GM13976 (cell line): Measurements from ENCODE around the gene KIF18A.

Experiments
- DNase-seq: peaks from one replicate; pipeline ENCODE4 v3.0.0; 2012; ENCODE audit warnings: low spot score
- in situ Hi-C: fragments of 300-500 bp; cut with MboI; formaldehyde crosslinking; loops from one replicate; pipeline ENCODE4 v1.12.0; 2022; ENCODE audit warnings: low sequenced_read_pairs, mixed read lengths, inconsistent platforms; ENCODE audit not compliant: unreplicated experiment
- TF ChIP-seq, protein P1 (sequence below): IDR thresholded peaks from 2 replicates; pipeline ENCODE4 v1.5.1; 2012; ENCODE audit warnings: borderline replicate concordance, mild to moderate bottlenecking; ENCODE audit not compliant: insufficient read depth; ENCODE audit errors: extremely low read depth, missing control alignments, control extremely low read depth

KIF18A gene

DNA sequence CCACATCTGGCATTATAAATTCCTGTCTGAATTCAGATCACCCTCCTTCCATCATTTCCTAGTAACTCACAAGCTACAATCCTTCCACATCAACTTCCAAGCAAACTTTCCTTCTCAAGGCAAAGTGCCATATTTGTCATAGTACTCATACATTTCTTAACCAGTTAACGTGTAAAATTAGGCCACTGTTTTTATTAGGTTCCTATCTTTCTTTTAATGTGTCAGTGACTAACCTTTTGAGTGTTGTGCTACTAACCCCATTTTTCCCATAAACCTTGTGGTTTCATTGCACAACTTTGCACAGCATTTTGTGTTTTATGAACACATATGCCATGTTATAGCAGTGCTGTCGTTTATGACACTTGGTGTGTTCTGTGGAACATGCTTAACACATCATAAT is 90.1 kb downstream of the KIF18A start:
- in situ Hi-C loops = no loop called here
- DNase-seq = no peak
- TF ChIP-seq, protein P1, sequence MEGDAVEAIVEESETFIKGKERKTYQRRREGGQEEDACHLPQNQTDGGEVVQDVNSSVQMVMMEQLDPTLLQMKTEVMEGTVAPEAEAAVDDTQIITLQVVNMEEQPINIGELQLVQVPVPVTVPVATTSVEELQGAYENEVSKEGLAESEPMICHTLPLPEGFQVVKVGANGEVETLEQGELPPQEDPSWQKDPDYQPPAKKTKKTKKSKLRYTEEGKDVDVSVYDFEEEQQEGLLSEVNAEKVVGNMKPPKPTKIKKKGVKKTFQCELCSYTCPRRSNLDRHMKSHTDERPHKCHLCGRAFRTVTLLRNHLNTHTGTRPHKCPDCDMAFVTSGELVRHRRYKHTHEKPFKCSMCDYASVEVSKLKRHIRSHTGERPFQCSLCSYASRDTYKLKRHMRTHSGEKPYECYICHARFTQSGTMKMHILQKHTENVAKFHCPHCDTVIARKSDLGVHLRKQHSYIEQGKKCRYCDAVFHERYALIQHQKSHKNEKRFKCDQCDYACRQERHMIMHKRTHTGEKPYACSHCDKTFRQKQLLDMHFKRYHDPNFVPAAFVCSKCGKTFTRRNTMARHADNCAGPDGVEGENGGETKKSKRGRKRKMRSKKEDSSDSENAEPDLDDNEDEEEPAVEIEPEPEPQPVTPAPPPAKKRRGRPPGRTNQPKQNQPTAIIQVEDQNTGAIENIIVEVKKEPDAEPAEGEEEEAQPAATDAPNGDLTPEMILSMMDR = no peak

DNA sequence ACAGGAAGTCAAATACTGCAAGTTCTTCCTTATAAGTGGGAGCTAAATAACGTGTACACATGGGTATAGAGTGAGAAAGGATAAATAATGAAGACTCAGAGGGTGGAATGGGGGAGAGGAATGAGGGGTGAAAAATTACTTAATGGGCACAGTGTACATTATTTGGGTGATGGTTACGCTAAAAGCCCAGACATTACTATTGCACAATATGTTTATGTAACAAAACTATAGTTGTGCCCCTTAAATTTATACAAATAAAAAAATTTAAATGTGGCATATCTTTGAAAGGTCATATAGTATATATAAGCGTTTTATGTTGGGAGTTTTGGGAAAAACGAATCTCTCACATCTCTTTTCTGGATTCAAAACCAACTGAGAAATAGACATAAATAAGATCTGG is 96.1 kb downstream of the KIF18A start:
- TF ChIP-seq, protein P1 = no peak
- in situ Hi-C loops = no loop called here
- DNase-seq = no peak

DNA sequence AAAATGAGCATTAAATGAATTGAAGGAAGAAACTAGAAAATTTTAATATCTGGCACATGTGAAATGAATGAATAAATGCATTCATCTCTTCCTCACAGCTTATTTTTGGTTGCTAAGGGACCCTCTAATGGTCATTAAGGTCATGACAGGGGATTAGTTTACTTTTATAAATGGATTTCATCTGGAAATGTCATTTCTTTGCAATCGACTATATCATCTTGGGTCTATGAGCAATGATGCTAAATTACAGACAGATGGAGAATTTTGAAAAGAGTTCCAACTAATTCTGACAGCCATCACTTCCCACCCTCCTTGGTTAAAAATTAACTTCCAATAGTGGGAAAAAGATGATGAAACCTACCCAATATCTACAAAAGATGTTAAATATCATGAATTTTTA is 98.0 kb downstream of the KIF18A start:
- TF ChIP-seq, protein P1 = no peak
- no peak for DNase-seq
- in situ Hi-C loops = no loop called here

DNA sequence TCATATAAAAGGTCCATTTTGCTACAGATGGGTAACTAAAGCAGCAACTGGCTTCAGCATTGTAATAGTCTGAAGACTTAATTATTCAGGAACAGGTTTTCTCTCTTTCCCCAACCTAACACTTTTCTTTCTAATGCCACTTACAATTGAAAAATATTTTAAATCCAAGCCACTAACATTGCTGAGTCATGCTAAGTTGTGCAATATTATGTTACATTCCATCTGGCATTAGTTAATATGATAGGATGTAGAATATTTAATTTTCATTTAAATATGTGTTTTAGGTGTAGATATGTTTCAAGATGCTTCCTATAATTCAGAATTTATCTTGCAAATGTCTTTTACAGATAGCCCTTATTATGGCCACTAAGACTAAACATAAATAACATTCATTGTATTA is 98.6 kb downstream of the KIF18A start:
- no peak for DNase-seq
- in situ Hi-C loops = no loop called here
- TF ChIP-seq, protein P1 = no peak

DNA sequence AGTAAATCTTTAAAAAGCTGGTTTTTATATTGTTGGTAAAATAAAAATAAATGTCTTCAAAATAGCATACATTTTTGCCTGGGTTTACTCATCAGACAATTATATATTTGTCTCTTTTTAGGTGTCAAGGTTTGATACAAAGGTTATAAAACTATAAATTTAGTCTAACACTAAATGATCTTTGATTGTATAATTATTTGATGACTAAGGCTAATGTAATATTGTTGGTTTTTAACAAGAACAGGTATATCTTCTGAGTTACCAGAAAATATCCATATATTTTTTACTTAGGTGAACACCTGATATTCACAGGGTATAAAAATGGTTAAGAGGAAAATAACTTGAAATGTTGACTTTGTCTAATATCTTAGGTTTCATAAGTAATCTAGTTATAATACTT is 104.3 kb downstream of the KIF18A start:
- in situ Hi-C loops = no loop called here
- TF ChIP-seq, protein P1 = no peak
- no peak for DNase-seq

DNA sequence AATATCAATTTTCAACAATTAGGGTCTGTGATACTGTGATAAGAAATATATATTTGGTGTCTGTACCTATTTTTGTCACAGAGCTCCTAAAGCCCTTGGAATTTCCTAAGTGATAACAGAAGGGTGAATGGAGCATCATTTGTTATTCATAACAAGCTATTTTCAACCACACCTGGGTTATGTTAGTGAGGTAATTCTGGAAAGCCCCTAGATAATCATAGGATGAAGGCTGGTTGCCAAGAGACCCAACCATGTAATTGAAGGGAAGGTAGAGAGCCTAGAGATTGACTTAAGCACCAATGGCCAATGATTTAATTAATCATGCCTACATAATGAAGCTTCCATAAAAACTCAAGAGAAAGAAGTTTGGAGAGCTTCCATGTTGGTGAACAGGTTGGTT is 109.4 kb downstream of the KIF18A start:
- TF ChIP-seq, protein P1 = no peak

DNA sequence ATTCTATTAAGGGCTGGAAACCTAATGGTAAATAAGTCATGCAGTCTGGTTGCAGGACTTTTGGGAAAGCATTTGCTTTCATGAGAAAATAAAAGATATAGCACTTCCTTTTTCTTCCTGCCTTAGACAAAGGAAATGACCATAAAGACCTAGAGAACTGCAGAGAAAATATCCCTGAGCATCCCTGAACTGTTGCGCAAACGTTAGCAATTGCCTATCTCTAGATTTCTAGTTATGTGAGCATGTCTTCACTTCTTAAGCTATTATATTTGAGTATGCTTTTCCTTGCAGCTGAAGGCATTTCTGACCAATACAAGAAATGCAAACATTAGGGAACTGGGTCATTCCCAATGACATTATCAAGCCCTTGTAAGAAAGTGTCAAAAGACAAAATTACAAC is 110.6 kb downstream of the KIF18A start:
- in situ Hi-C loops = no loop called here
- TF ChIP-seq, protein P1 = no peak
- DNase-seq = no peak

More for the DNA sequence above, 109.4 kb downstream of the KIF18A start:
- no peak for DNase-seq
- in situ Hi-C loops = no loop called here
